Smooth muscle cell of the pulmonary artery (primary cell): Measurements from ENCODE around the gene AREL1. TPM values are rescaled to one million over a fixed set of nuclear protein-coding genes. Genes with fewer than 3 reads are reported as not detected.

Experiments
- total RNA-seq: library from RNA; depleted of rRNA; stranded (reverse); fragments of >200 nt; gene quantifications from 2 replicates; pipeline ENCODE4 v1.2.3, GENCODE V29; 2014

Gene AREL1, protein sequence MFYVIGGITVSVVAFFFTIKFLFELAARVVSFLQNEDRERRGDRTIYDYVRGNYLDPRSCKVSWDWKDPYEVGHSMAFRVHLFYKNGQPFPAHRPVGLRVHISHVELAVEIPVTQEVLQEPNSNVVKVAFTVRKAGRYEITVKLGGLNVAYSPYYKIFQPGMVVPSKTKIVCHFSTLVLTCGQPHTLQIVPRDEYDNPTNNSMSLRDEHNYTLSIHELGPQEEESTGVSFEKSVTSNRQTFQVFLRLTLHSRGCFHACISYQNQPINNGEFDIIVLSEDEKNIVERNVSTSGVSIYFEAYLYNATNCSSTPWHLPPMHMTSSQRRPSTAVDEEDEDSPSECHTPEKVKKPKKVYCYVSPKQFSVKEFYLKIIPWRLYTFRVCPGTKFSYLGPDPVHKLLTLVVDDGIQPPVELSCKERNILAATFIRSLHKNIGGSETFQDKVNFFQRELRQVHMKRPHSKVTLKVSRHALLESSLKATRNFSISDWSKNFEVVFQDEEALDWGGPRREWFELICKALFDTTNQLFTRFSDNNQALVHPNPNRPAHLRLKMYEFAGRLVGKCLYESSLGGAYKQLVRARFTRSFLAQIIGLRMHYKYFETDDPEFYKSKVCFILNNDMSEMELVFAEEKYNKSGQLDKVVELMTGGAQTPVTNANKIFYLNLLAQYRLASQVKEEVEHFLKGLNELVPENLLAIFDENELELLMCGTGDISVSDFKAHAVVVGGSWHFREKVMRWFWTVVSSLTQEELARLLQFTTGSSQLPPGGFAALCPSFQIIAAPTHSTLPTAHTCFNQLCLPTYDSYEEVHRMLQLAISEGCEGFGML
- 33.2 and 38.1 TPM in 2 replicates for total RNA-seq

DNA sequence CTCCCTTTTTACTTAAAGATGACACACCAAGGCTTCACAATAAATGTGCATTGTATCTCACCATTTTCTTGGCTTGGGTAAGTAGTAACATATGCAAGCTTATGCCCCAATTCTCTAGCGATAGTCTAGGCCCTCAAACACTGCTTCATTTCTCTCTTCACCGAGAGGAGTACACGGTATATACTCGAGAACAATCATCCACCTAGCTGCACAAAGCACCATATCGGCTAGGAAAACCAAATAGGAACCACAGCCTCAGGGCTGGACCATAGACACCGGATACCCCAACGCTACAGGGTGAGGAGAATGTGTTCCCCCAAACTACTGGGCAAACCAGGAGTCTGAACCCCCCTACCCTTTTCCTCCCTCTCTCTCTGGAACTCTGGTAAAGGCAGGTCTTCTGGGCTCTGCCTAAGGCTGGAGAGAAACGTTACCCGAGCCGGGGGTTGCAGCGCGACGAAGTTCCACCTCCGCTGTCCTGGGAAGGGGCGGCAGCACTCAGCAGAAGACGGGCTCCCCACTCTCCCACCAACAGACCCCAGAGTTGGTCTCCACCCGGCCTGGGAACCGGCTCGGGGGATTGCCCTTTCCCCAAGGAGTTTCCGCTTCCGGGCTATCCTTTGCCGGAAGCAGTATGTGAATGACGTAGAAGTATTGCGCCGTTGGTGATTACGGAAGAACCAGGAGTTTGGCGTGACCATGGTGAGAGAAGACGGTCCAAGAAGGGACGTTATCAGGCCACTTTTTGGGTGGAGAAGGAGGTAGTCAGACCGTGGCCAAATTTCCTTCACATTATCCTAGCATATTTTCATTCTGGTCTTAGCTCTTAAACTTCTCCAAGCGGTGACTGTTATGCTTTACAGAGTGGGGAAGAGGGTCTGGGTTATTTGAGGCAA, at the start of gene AREL1, which contains the start of gene FCF1:
AREL1 (minus strand) TSS at position 582 of the 896 bp plus-strand sequence. CDS start 27,465 bp downstream, outside the sequence.
FCF1 (plus strand) TSS at position 646 of the 896 bp plus-strand sequence; CDS start at position 700, 54 bp downstream.

DNA sequence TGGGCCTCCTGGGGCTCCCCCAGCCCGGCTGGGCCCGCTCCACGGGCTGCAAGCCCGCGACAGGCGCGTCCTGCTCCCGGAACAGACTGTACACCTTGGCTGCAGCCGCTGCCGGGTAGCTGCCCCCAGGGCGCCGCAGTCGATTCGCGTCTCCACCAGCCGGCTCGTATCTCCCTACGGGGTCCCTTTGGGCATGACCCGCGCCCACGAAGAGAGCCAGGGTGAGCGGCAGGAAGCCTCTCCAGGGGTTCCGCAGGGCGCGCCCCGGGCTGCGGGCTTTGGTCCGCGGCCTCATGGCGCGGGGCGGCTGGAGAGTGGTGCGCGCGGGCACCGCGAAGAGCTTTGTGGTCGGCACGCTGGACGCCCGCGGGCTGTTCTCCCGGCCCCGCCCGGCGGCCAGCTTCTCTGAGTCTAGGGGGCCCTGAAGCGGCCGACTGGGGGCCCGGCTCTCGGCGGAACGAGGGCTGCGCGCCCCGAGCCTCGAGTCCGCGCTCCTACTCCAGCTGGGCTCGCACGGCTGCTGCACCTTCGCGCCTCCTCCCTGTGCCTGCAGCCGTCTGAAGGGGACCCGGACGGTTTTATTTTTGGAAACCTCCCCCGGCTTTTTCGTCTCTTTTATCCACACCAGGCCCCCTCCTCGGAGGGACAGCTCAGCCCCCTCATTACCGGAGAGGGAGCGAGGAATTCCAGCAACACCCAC, 101.1 kb downstream of the AREL1 start, which contains the start of gene LTBP2:
LTBP2 (minus strand) TSS at position 588 of the 700 bp plus-strand sequence; CDS start at position 295, 293 bp downstream.

Other genes starting within 250 kb of the AREL1 start
- 288 and 325 TPM in 2 replicates for gene NPC2, start 219.8 kb downstream of the AREL1 start, total RNA-seq
- gene ISCA2, start 219.3 kb downstream of the AREL1 start, total RNA-seq: 7.3 and 10.0 TPM in 2 replicates
- gene LTBP2, start 100.8 kb downstream of the AREL1 start, total RNA-seq: 517 and 605 TPM in 2 replicates
- gene FCF1, start 64 bp upstream of the AREL1 start, total RNA-seq: 43.4 and 45.9 TPM in 2 replicates
- 41.1 and 45.9 TPM in 2 replicates for gene YLPM1, start 50.2 kb upstream of the AREL1 start, total RNA-seq
- not detected in 2 replicates for gene PROX2, start 163.1 kb upstream of the AREL1 start, total RNA-seq
- gene DLST, start 168.8 kb upstream of the AREL1 start, total RNA-seq: 76.6 and 78.0 TPM in 2 replicates
- 0.13 and 0.43 TPM in 2 replicates for gene RPS6KL1, start 210.2 kb upstream of the AREL1 start, total RNA-seq
- 9.7 and 27.8 TPM in 2 replicates for gene PGF, start 242.5 kb upstream of the AREL1 start, total RNA-seq